GM12875 (cell line): ENCODE results near the gene PTGES.

Experiments
- H3K4me3 ChIP-seq: one replicate; pipeline ENCODE4 v1.5.1; 2011; ENCODE audit warnings: low read depth, low read length, control low read depth
- TF ChIP-seq, protein P1 (sequence below): IDR thresholded peaks from 2 replicates; pipeline ENCODE4 v1.5.1; 2011; ENCODE audit warnings: low read depth, mild to moderate bottlenecking, control low read depth, inconsistent platforms, low read length, moderate library complexity, borderline replicate concordance; ENCODE audit not compliant: insufficient read depth

Gene PTGES

DNA sequence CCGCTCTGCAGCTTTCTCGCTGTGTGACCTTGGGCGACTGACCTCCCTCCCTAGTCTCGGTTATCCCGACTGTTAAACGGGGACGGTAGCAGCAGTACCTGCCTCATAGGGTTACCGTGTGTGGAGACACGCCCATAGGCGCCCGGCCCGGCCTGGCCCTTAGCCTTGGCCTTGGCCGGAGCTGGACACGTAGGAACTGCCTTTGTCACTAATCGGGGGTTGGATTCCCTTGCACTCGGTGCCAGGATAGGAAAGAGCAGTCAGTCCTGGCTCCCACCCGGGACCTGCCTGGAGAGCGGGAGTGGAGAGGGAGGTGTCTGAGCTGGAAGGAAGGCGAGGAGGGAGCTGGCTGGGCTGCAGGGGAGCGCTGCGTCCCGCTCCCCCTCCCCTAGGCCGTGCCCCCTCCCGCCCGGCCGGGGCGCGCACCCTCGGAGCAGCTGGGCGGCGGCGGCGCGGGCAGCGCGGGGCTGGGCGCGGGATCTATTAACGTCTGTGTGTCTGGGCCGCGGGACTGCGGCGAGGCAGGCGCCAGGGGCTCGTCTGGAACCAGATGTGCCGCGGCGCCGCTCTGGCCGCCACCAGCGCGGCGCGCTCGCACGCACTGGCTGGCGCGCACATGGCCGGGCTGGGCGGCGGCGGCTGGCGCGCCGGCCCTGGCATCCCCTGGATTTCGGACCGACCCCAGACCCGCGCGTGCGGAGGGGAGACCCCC is 55.7 kb downstream of the PTGES start:
- TF ChIP-seq, protein P1, sequence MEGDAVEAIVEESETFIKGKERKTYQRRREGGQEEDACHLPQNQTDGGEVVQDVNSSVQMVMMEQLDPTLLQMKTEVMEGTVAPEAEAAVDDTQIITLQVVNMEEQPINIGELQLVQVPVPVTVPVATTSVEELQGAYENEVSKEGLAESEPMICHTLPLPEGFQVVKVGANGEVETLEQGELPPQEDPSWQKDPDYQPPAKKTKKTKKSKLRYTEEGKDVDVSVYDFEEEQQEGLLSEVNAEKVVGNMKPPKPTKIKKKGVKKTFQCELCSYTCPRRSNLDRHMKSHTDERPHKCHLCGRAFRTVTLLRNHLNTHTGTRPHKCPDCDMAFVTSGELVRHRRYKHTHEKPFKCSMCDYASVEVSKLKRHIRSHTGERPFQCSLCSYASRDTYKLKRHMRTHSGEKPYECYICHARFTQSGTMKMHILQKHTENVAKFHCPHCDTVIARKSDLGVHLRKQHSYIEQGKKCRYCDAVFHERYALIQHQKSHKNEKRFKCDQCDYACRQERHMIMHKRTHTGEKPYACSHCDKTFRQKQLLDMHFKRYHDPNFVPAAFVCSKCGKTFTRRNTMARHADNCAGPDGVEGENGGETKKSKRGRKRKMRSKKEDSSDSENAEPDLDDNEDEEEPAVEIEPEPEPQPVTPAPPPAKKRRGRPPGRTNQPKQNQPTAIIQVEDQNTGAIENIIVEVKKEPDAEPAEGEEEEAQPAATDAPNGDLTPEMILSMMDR, result no peak
- no peak overlapping the region for H3K4me3 ChIP-seq

DNA sequence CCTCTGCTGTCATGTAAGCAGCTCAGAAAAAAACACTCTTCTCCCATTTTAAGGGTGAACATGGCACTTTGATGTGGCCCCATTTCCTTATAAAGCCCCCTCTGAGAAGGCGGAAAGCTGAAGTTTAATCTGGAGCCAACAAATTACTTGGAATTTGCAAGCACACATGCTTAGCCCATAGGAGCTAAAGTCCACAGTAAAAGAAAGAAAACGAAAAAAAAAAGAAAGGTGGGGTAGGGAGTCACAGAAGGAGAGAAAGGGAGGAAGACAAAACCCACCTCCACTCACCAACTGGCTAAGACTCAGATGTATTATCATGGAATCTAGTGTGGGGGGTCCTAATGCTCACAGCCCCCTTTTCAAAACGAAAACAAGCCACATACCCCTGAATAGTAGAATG is 57.0 kb downstream of the PTGES start:
- TF ChIP-seq, protein P1, result no peak
- H3K4me3 ChIP-seq, result no peak overlapping the region

DNA sequence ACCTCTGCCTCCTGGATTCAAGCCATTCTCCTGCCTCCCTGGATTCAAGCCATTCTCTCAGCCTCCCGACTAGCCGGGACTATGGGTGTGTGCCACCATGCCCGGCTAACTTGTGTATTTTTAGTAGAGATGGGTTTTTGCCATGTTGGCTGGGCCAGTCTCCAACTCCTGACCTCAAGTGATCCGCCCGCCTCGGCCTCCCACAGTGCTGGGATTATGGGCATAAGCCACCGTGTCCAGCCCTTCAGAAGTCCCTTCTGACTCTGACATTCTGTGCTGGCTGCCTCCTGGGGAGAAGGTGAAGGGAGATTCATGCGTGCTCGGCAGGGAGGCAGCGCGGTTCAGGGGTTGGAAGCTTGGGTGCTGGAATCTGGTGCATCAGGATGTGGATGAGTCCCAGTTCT is 58.6 kb downstream of the PTGES start:
- TF ChIP-seq, protein P1, result no peak
- no peak overlapping the region for H3K4me3 ChIP-seq

DNA sequence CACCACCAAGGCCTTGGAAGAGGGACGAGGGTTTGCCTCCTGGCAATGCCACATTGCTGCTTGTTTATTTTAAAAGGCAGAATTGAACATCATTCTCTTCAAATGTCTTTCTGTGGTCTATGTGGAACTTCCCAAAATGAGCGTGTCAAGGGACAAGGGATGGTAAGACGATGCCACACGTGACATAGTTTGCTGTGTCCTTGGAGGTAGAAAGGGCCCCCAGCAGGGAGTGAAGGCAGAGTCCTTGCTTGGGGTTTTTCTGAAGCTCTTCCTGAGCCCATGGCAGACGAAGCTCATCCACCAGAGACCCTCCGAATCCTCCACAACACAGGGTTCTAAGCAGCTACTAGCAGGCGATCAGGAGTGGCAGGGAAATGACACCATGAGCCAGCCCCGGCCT is 59.1 kb downstream of the PTGES start:
- no peak overlapping the region for H3K4me3 ChIP-seq
- TF ChIP-seq, protein P1, result no peak

DNA sequence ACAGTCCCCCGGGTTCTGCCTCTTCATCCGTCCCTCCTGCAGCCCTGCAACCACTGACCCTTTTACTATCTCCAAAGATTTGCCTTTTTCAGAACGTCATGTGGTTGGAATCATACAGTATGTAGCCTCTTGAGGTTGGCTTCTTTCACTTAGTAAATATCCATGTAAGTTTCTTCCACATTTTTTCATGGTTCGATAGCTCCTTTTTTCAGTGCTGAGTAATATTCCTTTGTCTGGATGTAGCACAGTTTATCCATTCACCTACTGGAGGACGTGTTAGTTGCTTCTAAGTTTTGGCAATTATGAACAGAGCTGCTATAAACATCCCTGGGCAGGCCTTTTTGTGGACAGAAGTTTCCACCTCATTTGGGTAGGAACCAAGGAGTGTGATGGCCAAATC is 60.3 kb downstream of the PTGES start:
- no peak overlapping the region for H3K4me3 ChIP-seq
- TF ChIP-seq, protein P1, result no peak
